RWPE1 (cell line): ENCODE data around the gene ABCA3.

ENCODE experiments used
- CTCF ChIA-PET: fragments of 350-600 bp; sonication (Branson Sonifier 250); formaldehyde crosslinking; extraction: SDS; loops from one replicate; lab custom pipeline; 2021; lab: Yijun Ruan, JAX
- POLR2A ChIA-PET: fragments of 400-600 bp; formaldehyde crosslinking; extraction: SDS; loops from one replicate; lab custom pipeline; 2020; ENCODE audit warnings: antibody characterized with exemption; ENCODE audit not compliant: low non-redundant PET; lab: Yijun Ruan, JAX
- DNase-seq: peaks from one replicate; pipeline ENCODE4 v3.0.0; 2012; ENCODE audit warnings: low spot score
- H3K27ac ChIP-seq: fragments of 450-650 bp; 2 replicates; pipeline ENCODE4 v1.5.1; 2017
- CTCF ChIP-seq: fragments of 450-650 bp; conservative IDR thresholded peaks from 2 replicates; pipeline ENCODE4 v1.5.1; 2017; ENCODE audit warnings: low read depth, mild to moderate bottlenecking

The ABCA3 gene

GRCh38 chr16:2370721-2371120 is 30.2 kb upstream of the ABCA3 start:
- no peak overlapping the region for H3K27ac ChIP-seq
- ChIA-PET POLR2A (no interaction called here), CTCF (no interaction called here)
- DNase-seq = no peak
- TF ChIP-seq CTCF = no peak

- ChIA-PET CTCF (no interaction called here), POLR2A (no interaction called here)
- DNase-seq = no peak
- no peak for TF ChIP-seq CTCF
- H3K27ac ChIP-seq = no peak overlapping the region
Measured at GRCh38 chr16:2366660-2367309, 26.3 kb upstream of the ABCA3 start.

- CTCF ChIA-PET = interaction anchor here (0.6 kb wide), 1 partner anchor 9 kb away, joined by 3 read pairs; no protein-coding TSS in a partner anchor
- DNase-seq = no peak
- POLR2A ChIA-PET = no interaction called here
Measured at GRCh38 chr16:2365397-2366294, 25.1 kb upstream of the ABCA3 start.

GRCh38 chr16:2364638-2365210 is 24.2 kb upstream of the ABCA3 start:
- H3K27ac ChIP-seq = no peak overlapping the region
- no peak for TF ChIP-seq CTCF
- POLR2A ChIA-PET = no interaction called here
- DNase-seq = no peak
- CTCF ChIA-PET = no interaction called here

More at GRCh38 chr16:2365397-2366294, 25.1 kb upstream of the ABCA3 start:
- no peak for TF ChIP-seq CTCF
- no peak overlapping the region for H3K27ac ChIP-seq

GRCh38 chr16:2362218-2362617 is 21.7 kb upstream of the ABCA3 start:
- no peak for TF ChIP-seq CTCF
- CTCF ChIA-PET = interaction anchor here (0.7 to 0.9 kb wide), 2 partner anchors 77 to 94 kb away, joined by 3 read pairs; no protein-coding TSS in a partner anchor
- DNase-seq = no peak
- POLR2A ChIA-PET = no interaction called here
- no peak overlapping the region for H3K27ac ChIP-seq

GRCh38 chr16:2361129-2361528 is 20.6 kb upstream of the ABCA3 start:
- TF ChIP-seq CTCF = no peak
- POLR2A ChIA-PET = interaction anchor here (0.6 kb wide), 1 partner anchor 10 kb away, joined by 4 read pairs; no protein-coding TSS in a partner anchor
- no peak overlapping the region for H3K27ac ChIP-seq
- CTCF ChIA-PET = no interaction called here
- DNase-seq = no peak
